Stomach (tissue), 9 donors: ENCODE results near the gene HRH1. TPM values are rescaled to one million over a fixed set of nuclear protein-coding genes. Genes with fewer than 3 reads are reported as not detected.
A peak's percentile ranks its signal among the peaks of the same experiment; 100 is the strongest.

Experiments used
- DNase-seq, 2 donors: peaks; one replicate each; pipeline versions ENCODE4 v3.0.0 to v3.0.0-alpha.2; 2013 to 2019
- H3K27ac ChIP-seq, 5 donors: fragments of 200-600 bp in 4 of 5; sonication (generic) in 4 of 5; one replicate each; pipeline ENCODE4 v1.5.1; 2013 to 2019; ENCODE audit warnings: mild to moderate bottlenecking in 1 of 5, moderate library complexity in 1 of 5
- H3K27me3 ChIP-seq, 3 donors: fragments of 200-600 bp; sonication (generic); one replicate each; pipeline ENCODE4 v1.5.1; 2017 to 2019; ENCODE audit warnings: mixed run types in 1 of 3
- H3K36me3 ChIP-seq, 4 donors: fragments of 200-600 bp; sonication (generic); 1 replicate in 3 of 4; 2 replicates in 1 of 4; pipeline ENCODE4 v1.5.1; 2016 to 2019
- H3K4me1 ChIP-seq, 4 donors: fragments of 200-600 bp; sonication (generic); one replicate each; pipeline ENCODE4 v1.5.1; 2016 to 2019
- H3K4me3 ChIP-seq, 4 donors: fragments of 200-600 bp; sonication (generic) in 3 of 4; one replicate each; pipeline ENCODE4 v1.5.1; 2016 to 2019; ENCODE audit warnings: mild to moderate bottlenecking in 1 of 4
- H3K9me3 ChIP-seq, 4 donors: fragments of 200-600 bp; sonication (generic); one replicate each; pipeline ENCODE4 v1.5.1; 2016 to 2019
- EP300 ChIP-seq: sonication (generic); formaldehyde crosslinking; IDR thresholded peaks from one replicate; pipeline ENCODE4 v1.6.1; 2017; ENCODE audit warnings: antibody characterized with exemption
- POLR2A ChIP-seq, 4 donors: fragments of 450-650 bp; IDR thresholded peaks; one replicate each; pipeline ENCODE4 v1.6.1; 2016; ENCODE audit warnings: antibody characterized with exemption in 4 of 4, control low read depth in 2 of 4, mild to moderate bottlenecking in 1 of 4, moderate library complexity in 1 of 4
- POLR2AphosphoS5 ChIP-seq, 3 donors: sonication (generic); formaldehyde crosslinking; IDR thresholded peaks; one replicate each; pipeline ENCODE4 v1.6.1; 2016; ENCODE audit warnings: antibody characterized with exemption in 3 of 3
- WGBS, 5 donors: extraction: QIAGEN DNeasy Blood & Tissue Kit in 3 of 5; methylation state at CpG; one replicate each; pipeline versions ENCODE4 v1.1.5 to v1.1.7; 2013 to 2018; 5-methylcytosine and 5-hydroxymethylcytosine counted together
- intact Hi-C: fragments of 100-400 bp; cut with DNase I; formaldehyde crosslinking; loops from one replicate; pipeline ENCODE4 v1.15.1; 2023; ENCODE audit warnings: low total_unique reads
- polyA plus RNA-seq, 3 donors: library from polyadenylated mRNA; stranded (reverse); fragments of 200-250 nt; gene quantifications; one replicate each; pipeline ENCODE4 v1.2.3, GENCODE V29; 2013
- total RNA-seq, 5 donors: library from RNA; depleted of rRNA; stranded (reverse); fragments of >200 nt; gene quantifications; one replicate each; pipeline versions ENCODE4 v1.1.0 to v1.2.3, GENCODE V29; 2014 to 2016
- TF ChIP-seq, protein P1 (sequence below), 7 experiments: fragments of 450-650 bp in 4 of 7; fragments of 200-600 bp in 3 of 7; sonication (generic) in 3 of 7; IDR thresholded peaks; one replicate each; pipeline ENCODE4 v1.5.1; 2016 to 2019; ENCODE audit warnings: antibody characterized with exemption in 7 of 7, control low read depth in 2 of 7, mild to moderate bottlenecking in 1 of 7
- donor health status: healthy with polysubstance abuse.
- donor health status: Bipolar disorder and iron deficiency.
- donor health status: healthy.

The HRH1 gene
- total and polyA plus RNA-seq, 8 donors = under 0.01 to 5.0 (median 0.37) TPM; not detected in 1

DNA sequence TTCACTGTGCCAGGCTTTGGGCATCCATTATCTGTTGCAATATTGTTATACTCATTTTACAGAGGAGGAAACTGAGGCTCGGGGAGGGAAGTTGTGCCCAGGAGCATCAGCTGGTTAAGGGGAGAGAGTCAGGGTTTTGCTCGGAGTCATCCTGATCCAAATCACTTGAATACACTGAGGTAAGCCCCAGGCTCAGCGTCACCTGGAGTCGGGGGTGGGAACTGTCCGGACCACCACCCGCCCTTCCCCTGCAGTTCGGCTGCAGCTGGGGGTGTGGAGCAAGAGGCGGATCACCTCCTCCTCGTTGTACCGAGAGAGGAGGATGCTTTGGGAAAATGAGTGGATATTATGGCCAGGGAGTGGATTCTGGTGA is 646 bp downstream of the HRH1 start:
- H3K4me1 ChIP-seq = peaks cover 11 to 33% (median 20%) of the 10 kb centered on the region in 4 donors
- no peaks in the 10 kb centered on the region for H3K9me3 ChIP-seq
- H3K27ac ChIP-seq = peak overlapping the region in 3 of 5 donors; percentile 38 to 72 (median 68)
- H3K27me3 ChIP-seq = peaks cover 0 to 70% (median 27%) of the 10 kb centered on the region in 3 donors
- TF ChIP-seq, protein P1, sequence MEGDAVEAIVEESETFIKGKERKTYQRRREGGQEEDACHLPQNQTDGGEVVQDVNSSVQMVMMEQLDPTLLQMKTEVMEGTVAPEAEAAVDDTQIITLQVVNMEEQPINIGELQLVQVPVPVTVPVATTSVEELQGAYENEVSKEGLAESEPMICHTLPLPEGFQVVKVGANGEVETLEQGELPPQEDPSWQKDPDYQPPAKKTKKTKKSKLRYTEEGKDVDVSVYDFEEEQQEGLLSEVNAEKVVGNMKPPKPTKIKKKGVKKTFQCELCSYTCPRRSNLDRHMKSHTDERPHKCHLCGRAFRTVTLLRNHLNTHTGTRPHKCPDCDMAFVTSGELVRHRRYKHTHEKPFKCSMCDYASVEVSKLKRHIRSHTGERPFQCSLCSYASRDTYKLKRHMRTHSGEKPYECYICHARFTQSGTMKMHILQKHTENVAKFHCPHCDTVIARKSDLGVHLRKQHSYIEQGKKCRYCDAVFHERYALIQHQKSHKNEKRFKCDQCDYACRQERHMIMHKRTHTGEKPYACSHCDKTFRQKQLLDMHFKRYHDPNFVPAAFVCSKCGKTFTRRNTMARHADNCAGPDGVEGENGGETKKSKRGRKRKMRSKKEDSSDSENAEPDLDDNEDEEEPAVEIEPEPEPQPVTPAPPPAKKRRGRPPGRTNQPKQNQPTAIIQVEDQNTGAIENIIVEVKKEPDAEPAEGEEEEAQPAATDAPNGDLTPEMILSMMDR (IDR thresholded peaks at IDR 0.05) = no peak
- TF ChIP-seq POLR2A (IDR thresholded peaks at IDR 0.05) = no peak
- TF ChIP-seq POLR2AphosphoS5 (IDR thresholded peaks at IDR 0.05) = no peak
- TF ChIP-seq EP300 = no peak
- H3K4me3 ChIP-seq = peak overlapping the region; percentile 45 to 58 (median 50)
- no peaks in the 10 kb centered on the region for H3K36me3 ChIP-seq
- 0 to 5% (median 3%) methylated on average over 7 to 10 of the region's 10 CpGs for WGBS, 5 donors
- DNase-seq = no peak
- intact Hi-C loops = no loop called here

DNA sequence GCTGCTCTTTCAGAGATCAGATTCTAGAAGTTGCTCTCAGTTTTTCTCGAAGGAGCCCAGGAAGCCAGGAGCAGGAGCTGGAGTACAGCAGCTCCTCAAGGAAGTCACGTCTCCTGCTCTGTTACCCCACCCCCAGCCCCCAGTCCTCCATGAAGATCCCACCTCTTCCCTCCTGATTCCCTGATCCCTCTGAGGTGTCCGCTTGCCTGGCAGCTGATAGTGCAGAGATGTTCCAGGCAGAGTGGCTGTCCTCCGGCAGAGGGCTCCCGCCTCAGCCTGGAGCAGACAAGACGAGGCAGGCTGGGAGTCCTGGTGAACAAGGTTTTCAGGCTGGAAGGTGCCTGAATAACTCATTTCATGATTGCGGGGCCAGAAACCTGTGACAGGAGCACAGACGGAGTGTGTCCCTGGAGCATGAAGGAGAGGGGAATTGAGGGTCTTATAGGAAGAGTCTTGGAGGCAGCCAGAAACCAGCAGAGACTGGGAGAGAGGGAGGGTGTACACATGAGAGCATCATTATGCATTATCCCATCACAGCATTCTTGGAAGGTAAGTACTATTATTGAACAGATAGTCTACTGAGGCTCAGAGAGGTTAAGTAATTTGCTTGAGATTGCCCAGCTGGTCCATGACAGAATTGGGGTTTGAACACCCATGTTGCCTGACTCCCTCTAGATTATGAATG is 1.2 kb downstream of the HRH1 start:
- H3K9me3 ChIP-seq = no peaks in the 10 kb centered on the region
- WGBS, 5 donors = 0 to 13% (median 7%) methylated on average over 8 of the region's 8 CpGs
- intact Hi-C loops = no loop called here

DNA sequence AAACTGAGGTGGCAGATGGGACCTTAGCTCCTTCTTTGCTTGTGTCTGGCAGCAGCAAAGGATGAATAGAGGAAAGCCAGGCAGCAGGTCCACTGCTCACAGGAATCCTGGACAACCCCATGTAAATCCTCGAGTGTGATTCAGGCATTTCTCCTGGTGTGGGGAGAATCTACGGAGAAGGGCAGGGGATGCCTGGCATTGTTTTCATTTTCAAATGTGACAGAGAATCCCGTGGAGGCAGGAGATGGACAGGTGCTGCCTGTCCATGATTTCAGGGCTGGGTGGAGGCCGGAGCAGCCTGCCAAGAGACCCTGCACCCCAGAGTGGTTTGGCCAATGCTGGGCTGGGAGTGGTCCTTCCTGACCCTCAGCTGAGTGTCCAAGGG is 1.7 kb downstream of the HRH1 start:
- 68 to 78% (median 72%) methylated on average over 4 of the region's 4 CpGs for WGBS, 5 donors
- H3K4me3 ChIP-seq = peak overlapping the region in 1 of 4 donors; percentile 58

More for the DNA sequence above, 1.2 kb downstream of the HRH1 start:
- peak overlapping the region in 2 of 5 donors; percentile 38 to 72 for H3K27ac ChIP-seq
- H3K27me3 ChIP-seq = peaks cover 0 to 70% (median 27%) of the 10 kb centered on the region in 3 donors
- H3K4me3 ChIP-seq = peak overlapping the region; percentile 45 to 58 (median 50)
- peak; percentile 43 to 83 for DNase-seq
- peaks cover 11 to 36% (median 20%) of the 10 kb centered on the region in 4 donors for H3K4me1 ChIP-seq
- no peaks in the 10 kb centered on the region for H3K36me3 ChIP-seq
- TF ChIP-seq EP300 (no peak), POLR2AphosphoS5 (IDR thresholded peaks at IDR 0.05) (no peak), POLR2A (IDR thresholded peaks at IDR 0.05) (no peak)
- TF ChIP-seq, protein P1 (IDR thresholded peaks at IDR 0.05) = peak in 3 of 7 experiments; percentile 27 to 53 (median 46)

DNA sequence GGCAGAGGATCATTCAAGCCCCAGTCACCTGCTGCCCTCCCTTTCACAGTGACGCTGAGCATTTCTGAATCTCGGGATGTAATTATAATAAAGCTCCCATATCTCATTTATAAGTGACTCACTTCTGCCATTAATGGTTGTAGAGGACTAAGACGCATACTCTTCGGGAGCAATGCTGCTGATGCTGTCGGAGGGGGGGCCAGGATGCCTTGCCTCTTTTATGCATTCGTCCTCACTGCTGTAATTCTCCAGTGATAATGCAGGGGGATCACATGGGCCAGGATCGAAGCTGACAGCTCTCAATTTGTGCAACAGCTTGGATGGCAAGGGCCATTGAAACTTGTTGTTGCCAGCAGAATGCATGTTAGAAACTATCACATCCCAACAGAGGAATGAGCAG is 3.1 kb downstream of the HRH1 start:
- DNase-seq = no peak
- Histone ChIP-seq H3K4me3 (no peak overlapping the region), H3K4me1 (peaks cover 11 to 36% (median 20%) of the 10 kb centered on the region in 4 donors), H3K9me3 (no peaks in the 10 kb centered on the region), H3K27ac (no peak overlapping the region), H3K36me3 (no peaks in the 10 kb centered on the region), H3K27me3 (peaks cover 0 to 65% (median 27%) of the 10 kb centered on the region in 3 donors)
- 71 to 84% (median 81%) methylated on average over 7 of the region's 7 CpGs for WGBS, 5 donors
- TF ChIP-seq, protein P1 (IDR thresholded peaks at IDR 0.05) = no peak
- no peak for TF ChIP-seq POLR2AphosphoS5 (IDR thresholded peaks at IDR 0.05)
- no peak for TF ChIP-seq EP300
- no peak for TF ChIP-seq POLR2A (IDR thresholded peaks at IDR 0.05)
- intact Hi-C loops = no loop called here

More for the DNA sequence above, 1.7 kb downstream of the HRH1 start:
- intact Hi-C loops = no loop called here
- no peak for DNase-seq
- no peaks in the 10 kb centered on the region for H3K9me3 ChIP-seq
- peaks cover 11 to 36% (median 20%) of the 10 kb centered on the region in 4 donors for H3K4me1 ChIP-seq
- no peak overlapping the region for H3K27ac ChIP-seq
- H3K27me3 ChIP-seq = peaks cover 0 to 70% (median 27%) of the 10 kb centered on the region in 3 donors
- H3K36me3 ChIP-seq = no peaks in the 10 kb centered on the region
- TF ChIP-seq EP300 (no peak), POLR2A (IDR thresholded peaks at IDR 0.05) (no peak), POLR2AphosphoS5 (IDR thresholded peaks at IDR 0.05) (no peak)
- TF ChIP-seq, protein P1 (IDR thresholded peaks at IDR 0.05) = no peak
